Raji (cell line): ENCODE measurements around the gene RGL2.

Source experiments
- POLR2A ChIP-seq: IDR thresholded peaks from 2 replicates; pipeline ENCODE4 v1.6.1; 2011; ENCODE audit warnings: low read depth, low read length, control low read depth; ENCODE audit not compliant: insufficient read depth

Gene RGL2

GRCh38 chr6:33271468-33272274 is 27.1 kb downstream of the RGL2 start, which contains the start of the genes RPS18 and VPS52:
Gene RPS18 (plus strand): TSS chr6:33272075. CDS start chr6:33272120, 45 bp downstream.
Gene VPS52 (minus strand): TSS chr6:33271876. CDS start chr6:33271675, 201 bp downstream.
- TF ChIP-seq POLR2A = peak; percentile 98

- TF ChIP-seq POLR2A = no peak
These were observed 27.6 kb downstream of the RGL2 start for GRCh38 chr6:33271117-33271467.

DNA sequence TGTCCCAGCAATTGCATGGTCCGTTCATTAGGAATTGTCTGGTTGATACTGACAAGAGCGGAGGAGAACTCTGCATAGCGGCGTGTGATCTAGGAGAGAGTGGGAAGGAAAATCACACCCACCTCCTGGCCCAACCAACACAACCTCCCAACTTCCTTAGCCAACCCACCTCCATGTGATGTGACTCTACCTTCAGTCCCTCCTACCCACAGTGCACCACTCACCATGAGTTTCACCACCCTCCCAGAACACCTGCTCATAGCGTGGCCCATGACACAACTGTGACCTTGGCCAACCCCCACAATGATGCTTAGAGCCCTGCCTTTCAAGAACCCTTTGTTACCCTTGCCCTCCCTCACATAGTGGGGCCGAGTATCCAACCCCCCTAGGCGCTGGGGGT is 34.7 kb downstream of the RGL2 start:
- no peak for TF ChIP-seq POLR2A

DNA sequence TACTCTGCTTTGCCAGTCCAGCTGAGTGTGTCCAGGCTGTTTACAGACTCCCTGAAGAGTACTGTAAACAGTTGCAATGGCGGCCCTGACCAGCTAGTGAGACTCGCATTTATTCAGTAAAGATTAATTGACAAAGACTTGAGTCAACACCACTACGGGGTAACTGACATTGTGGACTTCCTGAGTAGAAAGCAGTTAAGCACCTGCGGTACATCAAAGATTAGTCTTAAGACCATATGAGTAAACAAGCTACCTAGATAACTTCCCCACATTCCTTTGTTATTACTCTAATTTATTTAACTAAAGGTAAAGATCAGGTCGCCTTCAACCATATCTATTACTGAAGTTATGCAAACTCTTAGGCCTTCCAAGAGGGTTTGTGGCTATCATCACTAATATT is 39.7 kb downstream of the RGL2 start:
- no peak for TF ChIP-seq POLR2A

- no peak for TF ChIP-seq POLR2A
These were observed 44.2 kb downstream of the RGL2 start for GRCh38 chr6:33254591-33254990.

DNA sequence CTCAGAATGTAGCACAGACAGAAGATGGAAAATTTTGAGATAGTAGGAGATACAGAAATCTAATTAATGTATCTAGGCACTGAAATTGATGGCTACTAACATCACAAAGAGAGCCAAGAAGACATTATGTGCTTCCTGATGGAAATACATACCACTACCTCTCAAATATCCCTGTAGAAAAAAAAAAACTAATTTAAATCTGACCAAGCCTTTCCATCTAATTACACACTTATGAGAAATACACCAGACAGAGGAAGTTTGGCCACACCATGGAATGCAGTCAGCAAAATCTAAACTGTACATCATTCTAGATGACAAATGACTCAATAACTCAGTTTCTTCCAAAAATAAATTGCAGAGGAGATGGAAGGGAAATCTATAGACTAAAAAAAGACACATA is 46.0 kb downstream of the RGL2 start:
- TF ChIP-seq POLR2A = no peak

DNA sequence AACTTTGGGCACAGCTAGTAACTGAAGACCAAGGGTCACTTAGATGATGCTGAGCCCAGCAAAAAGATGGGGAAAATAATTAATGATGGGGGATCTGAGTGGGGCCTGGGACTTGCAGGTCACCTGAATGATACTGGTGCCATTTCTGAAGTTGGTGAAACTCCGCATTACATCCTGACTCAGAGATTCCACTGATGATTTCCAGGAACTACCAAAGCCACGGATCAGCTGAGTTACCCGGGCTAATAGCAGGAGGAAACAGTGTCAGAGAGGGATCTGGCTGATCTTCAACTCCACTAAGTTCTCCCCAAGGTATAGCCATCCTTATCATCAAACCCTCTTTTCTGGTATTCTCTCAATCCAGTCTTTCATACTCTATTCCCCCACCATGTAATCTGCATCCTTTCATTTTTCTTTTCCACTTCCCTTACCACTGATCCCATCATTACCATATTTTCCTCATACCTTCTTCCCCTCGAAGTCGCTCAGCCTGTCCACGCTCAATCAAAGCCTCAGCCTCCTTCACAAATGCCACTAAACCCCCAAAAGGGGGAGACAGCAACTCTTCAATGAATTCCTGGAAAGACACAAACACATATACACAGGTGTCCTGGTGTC is 47.2 kb downstream of the RGL2 start:
- no peak for TF ChIP-seq POLR2A

DNA sequence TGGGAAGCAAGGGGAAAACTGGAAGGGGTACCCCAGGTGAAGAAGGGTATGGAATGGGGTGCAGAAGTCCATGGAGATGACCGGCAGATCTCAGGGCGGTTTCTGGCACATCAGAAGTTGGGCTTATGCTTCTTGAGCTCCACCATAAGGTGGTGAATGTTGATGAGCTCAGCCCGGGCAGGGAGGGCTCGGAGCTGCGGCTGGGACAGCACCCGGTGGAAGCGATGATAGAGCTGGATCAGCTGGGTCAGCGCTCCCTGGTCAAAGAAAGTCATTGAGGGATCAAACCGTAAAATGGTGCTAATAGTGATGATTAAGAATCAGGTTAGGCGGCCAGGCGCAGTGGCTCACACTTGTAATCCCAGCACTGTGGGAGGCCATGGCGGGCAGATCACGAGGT is 48.0 kb downstream of the RGL2 start:
- TF ChIP-seq POLR2A = 0 out of 2 replicates have a peak, but pooled peaks have one; percentile 27

- TF ChIP-seq POLR2A = no peak
These were observed 48.8 kb downstream of the RGL2 start for GRCh38 chr6:33249732-33250630.

DNA sequence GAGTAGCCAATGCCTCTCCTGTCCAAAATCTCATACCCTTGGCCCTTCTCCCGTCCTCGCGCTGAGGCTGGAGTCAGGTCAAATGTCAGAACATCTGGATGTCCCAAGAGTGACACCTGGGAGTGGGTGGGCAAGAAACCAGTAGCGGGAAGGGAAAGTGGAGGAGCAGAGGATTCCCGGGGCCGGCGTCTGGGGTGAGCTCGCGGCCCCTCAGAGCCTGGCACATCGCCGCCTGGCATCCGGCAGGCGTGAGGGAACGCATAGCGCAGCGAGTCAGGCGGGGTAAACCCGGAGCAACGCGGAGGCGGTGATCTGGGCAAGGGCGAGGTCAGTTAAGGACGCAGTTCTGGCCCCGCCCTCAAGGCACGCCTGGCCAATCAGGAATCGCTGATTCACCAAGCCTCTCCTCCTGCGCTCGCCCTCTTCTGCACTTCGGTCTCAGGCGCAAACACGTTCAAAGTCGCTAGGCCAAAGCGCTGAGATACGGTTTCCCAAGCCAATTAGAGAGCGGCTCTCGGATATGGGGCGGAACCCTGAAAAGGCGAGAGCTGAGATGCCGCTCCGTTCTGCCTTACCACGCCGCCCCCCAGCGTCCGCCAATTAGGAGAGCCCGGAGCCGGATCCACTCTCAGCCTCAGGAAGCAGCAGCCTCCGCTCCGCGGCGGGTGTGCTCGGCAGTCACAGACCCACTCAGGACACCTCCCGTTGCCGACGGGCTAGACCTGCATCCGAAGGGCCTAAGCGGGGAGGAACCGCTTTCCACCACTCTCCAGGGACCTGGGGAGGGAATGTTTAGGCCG is 49.6 kb downstream of the RGL2 start:
- peak; percentile 95 for TF ChIP-seq POLR2A

- TF ChIP-seq POLR2A = no peak
These were observed 50.2 kb downstream of the RGL2 start for GRCh38 chr6:33248643-33248931.

DNA sequence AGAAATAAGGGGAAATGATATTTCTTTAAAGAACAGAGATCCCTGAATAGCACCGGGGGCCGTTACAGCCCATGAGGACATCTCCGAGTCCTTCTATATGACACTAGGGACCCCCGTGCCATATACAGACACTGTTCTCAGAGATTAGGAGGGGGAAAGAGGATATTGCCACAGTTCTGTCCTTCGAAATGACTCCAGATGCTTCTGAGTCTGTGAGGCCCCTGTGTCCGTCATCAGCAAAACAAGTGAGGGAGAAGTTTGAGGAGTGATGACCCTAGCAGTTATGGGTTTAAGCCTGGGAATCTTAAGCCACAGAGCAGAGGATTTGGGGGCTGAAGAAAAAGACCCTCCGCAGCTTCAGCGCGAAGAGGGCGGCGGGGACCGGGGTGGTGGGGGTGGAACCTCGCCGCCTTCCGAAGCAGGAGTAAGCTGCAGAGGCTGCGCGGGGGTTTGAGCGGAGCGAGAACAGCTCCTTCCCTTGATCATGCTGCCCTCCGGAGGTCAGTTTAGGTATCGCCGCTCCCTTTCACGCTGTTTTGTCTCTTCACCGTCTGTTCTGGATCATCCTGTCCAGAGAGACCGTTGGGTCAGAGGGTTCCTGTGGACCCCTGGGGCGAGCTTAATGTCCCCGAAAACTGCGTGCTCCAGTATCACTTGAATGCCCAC is 50.6 kb downstream of the RGL2 start:
- TF ChIP-seq POLR2A = peak; percentile 49; the same call in 1 of the 2 replicates

DNA sequence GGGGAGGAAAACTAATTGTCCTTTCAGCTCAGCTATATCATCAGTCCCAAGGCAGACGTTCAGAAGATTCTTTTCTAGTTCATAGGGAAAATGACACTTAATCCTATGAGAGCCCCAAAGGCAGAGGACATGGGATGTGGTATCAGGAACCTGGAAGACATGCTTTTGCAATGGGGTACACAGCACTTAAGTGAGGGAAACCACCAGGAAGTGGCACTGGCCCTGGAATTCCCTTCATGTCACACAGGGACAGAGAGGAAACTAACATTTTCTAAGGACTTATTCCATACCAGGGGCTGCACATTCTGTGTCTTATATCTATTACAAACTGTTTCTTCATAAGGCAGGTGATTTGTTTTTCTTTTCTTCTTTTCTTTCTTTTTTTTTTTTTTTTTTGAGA is 55.3 kb downstream of the RGL2 start:
- TF ChIP-seq POLR2A = no peak

GRCh38 chr6:33241968-33242367 is 56.8 kb downstream of the RGL2 start:
- no peak for TF ChIP-seq POLR2A
